ENCODE data around the gene PCDHGB2.
A peak's percentile ranks its signal among the peaks of the same experiment; 100 is the strongest.
"Not testable (repeated sequence)": the region's sequence is repeated elsewhere in the genome, so short reads cannot be mapped to it uniquely, and the experiment has no call there.

The PCDHGB2 gene

GRCh38 chr5:141342773-141343172 is 17.0 kb upstream of the PCDHGB2 start:
- Mint-ChIP-seq H3K4me1 (no peaks in the 10 kb centered on the region), H3K27me3 (peaks cover 88% of the 10 kb centered on the region), H3K4me3 (no peak overlapping the region), H3K9me3 (peaks cover 26% of the 10 kb centered on the region), H3K36me3 (no peaks in the 10 kb centered on the region), H3K27ac (no peak overlapping the region)
- ATAC-seq, result no peak

- Mint-ChIP-seq H3K27me3 (peaks cover 85% of the 10 kb centered on the region), H3K4me3 (peak within 1 kb of the TSS; percentile 34), H3K9me3 (peaks cover 22% of the 10 kb centered on the region), H3K4me1 (no peaks in the 10 kb centered on the region), H3K36me3 (no peaks in the 10 kb centered on the region), H3K27ac (no peak within 1 kb of the TSS)
- ATAC-seq, result no peak
These were observed 16.4 kb upstream of the PCDHGB2 start, which contains the start of gene PCDHGA3 for GRCh38 chr5:141343242-141343952. PCDHGA3 (plus strand) TSS chr5:141343829; CDS start chr5:141344034, 205 bp downstream.

- no peak for ATAC-seq
- H3K36me3 Mint-ChIP-seq, result no peaks in the 10 kb centered on the region
- H3K27me3 Mint-ChIP-seq, result peaks cover 85% of the 10 kb centered on the region
- H3K27ac Mint-ChIP-seq, result no peak overlapping the region
- H3K4me3 Mint-ChIP-seq, result peak overlapping the region; percentile 34
- peaks cover 22% of the 10 kb centered on the region for H3K9me3 Mint-ChIP-seq
- no peaks in the 10 kb centered on the region for H3K4me1 Mint-ChIP-seq
These were observed 15.8 kb upstream of the PCDHGB2 start for GRCh38 chr5:141343953-141344463.

GRCh38 chr5:141345327-141345726 is 14.5 kb upstream of the PCDHGB2 start:
- no peak overlapping the region for H3K27ac Mint-ChIP-seq
- no peak overlapping the region for H3K4me3 Mint-ChIP-seq

GRCh38 chr5:141346017-141346416 is 13.8 kb upstream of the PCDHGB2 start:
- peaks cover 87% of the 10 kb centered on the region for H3K27me3 Mint-ChIP-seq
- not testable (repeated sequence) for H3K27ac Mint-ChIP-seq
- peaks cover 19% of the 10 kb centered on the region for H3K9me3 Mint-ChIP-seq

More at GRCh38 chr5:141345327-141345726, 14.5 kb upstream of the PCDHGB2 start:
- Mint-ChIP-seq H3K36me3 (peaks cover 3% of the 10 kb centered on the region), H3K4me1 (no peaks in the 10 kb centered on the region), H3K27me3 (peaks cover 87% of the 10 kb centered on the region), H3K9me3 (peaks cover 20% of the 10 kb centered on the region)
- ATAC-seq, result no peak

GRCh38 chr5:141349917-141350619 is 9.7 kb upstream of the PCDHGB2 start, which contains the start of gene PCDHGB1:
PCDHGB1 (plus strand) TSS chr5:141350099; CDS start chr5:141350261, 162 bp downstream.
- Mint-ChIP-seq H3K4me3 (peak within 1 kb of the TSS; percentile 64), H3K9me3 (peaks cover 19% of the 10 kb centered on the region), H3K4me1 (no peaks in the 10 kb centered on the region), H3K27ac (no peak within 1 kb of the TSS), H3K27me3 (peaks cover 81% of the 10 kb centered on the region), H3K36me3 (peaks cover 4% of the 10 kb centered on the region)
- no peak for ATAC-seq

More at GRCh38 chr5:141346017-141346416, 13.8 kb upstream of the PCDHGB2 start:
- H3K4me3 Mint-ChIP-seq, ATAC-seq, H3K36me3 Mint-ChIP-seq, H3K4me1 Mint-ChIP-seq: not testable (repeated sequence)

GRCh38 chr5:141351591-141351990 is 8.2 kb upstream of the PCDHGB2 start:
- Mint-ChIP-seq H3K9me3 (peaks cover 14% of the 10 kb centered on the region), H3K4me1 (no peaks in the 10 kb centered on the region), H3K27me3 (peaks cover 81% of the 10 kb centered on the region), H3K4me3 (no peak overlapping the region), H3K27ac (no peak overlapping the region), H3K36me3 (peaks cover 4% of the 10 kb centered on the region)
- ATAC-seq, result no peak

GRCh38 chr5:141354900-141355469 is 4.8 kb upstream of the PCDHGB2 start, which contains the start of gene PCDHGA4:
PCDHGA4 (plus strand) TSS chr5:141355021; CDS start chr5:141355108, 87 bp downstream.
- H3K4me1 Mint-ChIP-seq, result no peaks in the 10 kb centered on the region
- peaks cover 10% of the 10 kb centered on the region for H3K9me3 Mint-ChIP-seq
- no peak within 1 kb of the TSS for H3K27ac Mint-ChIP-seq
- H3K4me3 Mint-ChIP-seq, result no peak within 1 kb of the TSS
- H3K27me3 Mint-ChIP-seq, result peaks cover 89% of the 10 kb centered on the region
- H3K36me3 Mint-ChIP-seq, result peaks cover 4% of the 10 kb centered on the region
- ATAC-seq, result no peak

GRCh38 chr5:141355641-141356040 is 4.2 kb upstream of the PCDHGB2 start:
- H3K4me3 Mint-ChIP-seq, result no peak overlapping the region
- peaks cover 8% of the 10 kb centered on the region for H3K9me3 Mint-ChIP-seq
- H3K36me3 Mint-ChIP-seq, result no peaks in the 10 kb centered on the region
- no peak for ATAC-seq
- H3K27me3 Mint-ChIP-seq, result peaks cover 89% of the 10 kb centered on the region
- H3K27ac Mint-ChIP-seq, result no peak overlapping the region
- H3K4me1 Mint-ChIP-seq, result no peaks in the 10 kb centered on the region

GRCh38 chr5:141356133-141356532 is 3.7 kb upstream of the PCDHGB2 start:
- Mint-ChIP-seq H3K4me1 (no peaks in the 10 kb centered on the region), H3K27ac (no peak overlapping the region), H3K9me3 (peaks cover 8% of the 10 kb centered on the region), H3K4me3 (no peak overlapping the region), H3K27me3 (peaks cover 86% of the 10 kb centered on the region), H3K36me3 (no peaks in the 10 kb centered on the region)
- ATAC-seq, result no peak

GRCh38 chr5:141356950-141357349 is 2.8 kb upstream of the PCDHGB2 start:
- Mint-ChIP-seq H3K27ac (no peak overlapping the region), H3K27me3 (peaks cover 86% of the 10 kb centered on the region), H3K4me3 (no peak overlapping the region), H3K36me3 (no peaks in the 10 kb centered on the region), H3K4me1 (no peaks in the 10 kb centered on the region), H3K9me3 (peaks cover 11% of the 10 kb centered on the region)
- no peak for ATAC-seq

GRCh38 chr5:141360685-141361084 is 891 bp downstream of the PCDHGB2 start:
- no peak for ATAC-seq
- Mint-ChIP-seq H3K36me3 (peaks cover 8% of the 10 kb centered on the region), H3K9me3 (peaks cover 17% of the 10 kb centered on the region), H3K4me3 (no peak overlapping the region), H3K27ac (no peak overlapping the region), H3K4me1 (peaks cover 9% of the 10 kb centered on the region), H3K27me3 (peaks cover 82% of the 10 kb centered on the region)

GRCh38 chr5:141362719-141363118 is 2.9 kb downstream of the PCDHGB2 start:
- ATAC-seq, result no peak
- Mint-ChIP-seq H3K9me3 (peaks cover 17% of the 10 kb centered on the region), H3K27me3 (peaks cover 73% of the 10 kb centered on the region), H3K4me3 (peak overlapping the region; percentile 15), H3K4me1 (peaks cover 9% of the 10 kb centered on the region), H3K27ac (no peak overlapping the region), H3K36me3 (peaks cover 8% of the 10 kb centered on the region)

GRCh38 chr5:141363952-141364660 is 4.3 kb downstream of the PCDHGB2 start, which contains the start of gene PCDHGA5:
PCDHGA5 (plus strand) TSS chr5:141364162; CDS start chr5:141364331, 169 bp downstream.
- Mint-ChIP-seq H3K27ac (no peak within 1 kb of the TSS), H3K4me3 (no peak within 1 kb of the TSS)

More at GRCh38 chr5:141363952-141364660, 4.3 kb downstream of the PCDHGB2 start, which contains the start of gene PCDHGA5:
- peaks cover 9% of the 10 kb centered on the region for H3K4me1 Mint-ChIP-seq
- peaks cover 15% of the 10 kb centered on the region for H3K9me3 Mint-ChIP-seq
- H3K36me3 Mint-ChIP-seq, result peaks cover 8% of the 10 kb centered on the region
- H3K27me3 Mint-ChIP-seq, result peaks cover 62% of the 10 kb centered on the region
- ATAC-seq, result no peak

Data from stimulated activated memory B cell treated with anti-CD40 and anti-IgM and Interleukin-4, amounts not matched to agents 10 μg/mL and 1 μg/mL and 100 μg/mL, for 72 hours (primary cell).